Vagina (tissue), 2 donors: Measurements from ENCODE around the gene KIR3DL3. TPM values are rescaled to one million over a fixed set of nuclear protein-coding genes. Genes with fewer than 3 reads are reported as not detected.
"Not testable (repeated sequence)": the region's sequence is repeated elsewhere in the genome, so short reads cannot be mapped to it uniquely, and the experiment has no call there.

Experiments used
- DNase-seq, 2 donors: peaks; one replicate each; pipeline ENCODE4 v3.0.0-alpha.2; 2017; ENCODE audit errors: extremely low spot score in 2 of 2
- H3K27ac ChIP-seq: fragments of 200-600 bp; sonication (generic); one replicate; pipeline ENCODE4 v1.5.1; 2019
- H3K27me3 ChIP-seq: fragments of 200-600 bp; sonication (generic); one replicate; pipeline ENCODE4 v1.5.1; 2019
- H3K36me3 ChIP-seq, 2 donors: fragments of 200-600 bp; sonication (generic); one replicate each; pipeline ENCODE4 v1.5.1; 2017 to 2019
- H3K4me1 ChIP-seq: fragments of 200-600 bp; sonication (generic); one replicate; pipeline ENCODE4 v1.5.1; 2019
- H3K4me3 ChIP-seq, 2 donors: fragments of 200-600 bp; sonication (generic); 1 replicate in 1 of 2; 2 replicates in 1 of 2; pipeline ENCODE4 v1.5.1; 2016 to 2019
- H3K9me3 ChIP-seq: fragments of 200-600 bp; sonication (generic); one replicate; pipeline ENCODE4 v1.5.1; 2019
- CTCF ChIP-seq, 3 experiments: fragments of 450-650 bp in 2 of 3; fragments of 200-600 bp in 1 of 3; sonication (generic) in 1 of 3; IDR thresholded peaks; one replicate each; pipeline ENCODE4 v1.5.1; 2017 to 2019; ENCODE audit warnings: antibody characterized with exemption in 3 of 3, mild to moderate bottlenecking in 2 of 3, moderate library complexity in 2 of 3
- POLR2A ChIP-seq, 2 donors: fragments of 450-650 bp; IDR thresholded peaks; one replicate each; pipeline ENCODE4 v1.6.1; 2017; ENCODE audit warnings: antibody characterized with exemption in 2 of 2, mild to moderate bottlenecking in 2 of 2, moderate library complexity in 2 of 2
- POLR2AphosphoS5 ChIP-seq, 2 donors: sonication (generic); formaldehyde crosslinking; IDR thresholded peaks; one replicate each; pipeline ENCODE4 v1.9.0; 2017; ENCODE audit warnings: antibody characterized with exemption in 2 of 2, mild to moderate bottlenecking in 2 of 2, low read depth in 1 of 2; ENCODE audit not compliant: insufficient read depth in 1 of 2
- intact Hi-C: fragments of 100-400 bp; cut with DNase I; formaldehyde crosslinking; loops from one replicate; pipeline ENCODE4 v1.15.1; 2023
- total RNA-seq: library from RNA; depleted of rRNA; stranded (reverse); fragments of >200 nt; gene quantifications from one replicate; pipeline ENCODE4 v1.2.3, GENCODE V29; 2016

KIR3DL3 gene
- total RNA-seq, 1 donor from 2014 or later, result not detected

GRCh38 chr19:54728167-54728566, 3.9 kb downstream of the KIR3DL3 start:
- Histone ChIP-seq H3K27me3 (no peaks in the 10 kb centered on the region), H3K36me3 (no peaks in the 10 kb centered on the region), H3K9me3 (no peaks in the 10 kb centered on the region), H3K4me3 (no peak overlapping the region), H3K4me1 (no peaks in the 10 kb centered on the region), H3K27ac (no peak overlapping the region)
- peak in 1 of 2 donors; percentile 61 for DNase-seq
- TF ChIP-seq POLR2AphosphoS5 (IDR thresholded peaks at IDR 0.05; ENCODE audit: insufficient read depth in 1 of 2, low read depth in 1 of 2), result no peak
- TF ChIP-seq CTCF (IDR thresholded peaks at IDR 0.05), result no peak
- TF ChIP-seq POLR2A (IDR thresholded peaks at IDR 0.05), result no peak
- intact Hi-C loops, result no loop called here

GRCh38 chr19:54729416-54730188, 5.4 kb downstream of the KIR3DL3 start:
- Histone ChIP-seq H3K27me3 (no peaks in the 10 kb centered on the region), H3K9me3 (no peaks in the 10 kb centered on the region), H3K36me3 (no peaks in the 10 kb centered on the region), H3K4me1 (no peaks in the 10 kb centered on the region), H3K27ac (no peak overlapping the region), H3K4me3 (no peak overlapping the region)
- intact Hi-C loops, result no loop called here
- no peak for TF ChIP-seq CTCF (IDR thresholded peaks at IDR 0.05)
- TF ChIP-seq POLR2A (IDR thresholded peaks at IDR 0.05), result no peak
- no peak for TF ChIP-seq POLR2AphosphoS5 (IDR thresholded peaks at IDR 0.05; ENCODE audit: insufficient read depth in 1 of 2, low read depth in 1 of 2)
- DNase-seq, result peak in 1 of 2 donors; percentile 72

- no peak for DNase-seq
- Histone ChIP-seq H3K4me1 (no peaks in the 10 kb centered on the region), H3K9me3 (no peaks in the 10 kb centered on the region), H3K4me3 (no peak overlapping the region), H3K36me3 (no peaks in the 10 kb centered on the region), H3K27me3 (no peaks in the 10 kb centered on the region), H3K27ac (no peak overlapping the region)
- TF ChIP-seq CTCF (IDR thresholded peaks at IDR 0.05) (no peak), POLR2A (IDR thresholded peaks at IDR 0.05) (no peak), POLR2AphosphoS5 (IDR thresholded peaks at IDR 0.05; ENCODE audit: insufficient read depth in 1 of 2, low read depth in 1 of 2) (no peak)
- intact Hi-C loops, result no loop called here
Observed at GRCh38 chr19:54731191-54731590, 6.9 kb downstream of the KIR3DL3 start.

- H3K27me3 ChIP-seq, H3K27ac ChIP-seq, DNase-seq, intact Hi-C loops, H3K4me3 ChIP-seq, H3K4me1 ChIP-seq, H3K9me3 ChIP-seq, H3K36me3 ChIP-seq: not testable (repeated sequence)
Observed at GRCh38 chr19:54738306-54738705, 14.1 kb downstream of the KIR3DL3 start, which contains the start of gene KIR2DL3. KIR2DL3 (plus strand) TSS chr19:54738513; CDS start chr19:54738546, 33 bp downstream.

- Histone ChIP-seq H3K27me3 (no peaks in the 10 kb centered on the region), H3K27ac (no peak overlapping the region), H3K4me3 (no peak overlapping the region), H3K9me3 (no peaks in the 10 kb centered on the region), H3K4me1 (no peaks in the 10 kb centered on the region), H3K36me3 (no peaks in the 10 kb centered on the region)
- TF ChIP-seq POLR2AphosphoS5 (IDR thresholded peaks at IDR 0.05; ENCODE audit: insufficient read depth in 1 of 2, low read depth in 1 of 2), result no peak
- no peak for TF ChIP-seq CTCF (IDR thresholded peaks at IDR 0.05)
- TF ChIP-seq POLR2A (IDR thresholded peaks at IDR 0.05), result no peak
- intact Hi-C loops, result no loop called here
- DNase-seq, result no peak
Observed at GRCh38 chr19:54738715-54739114, 14.5 kb downstream of the KIR3DL3 start.
